ENCODE data around the gene UHRF1. TPM values are rescaled to one million over a fixed set of nuclear protein-coding genes. Genes with fewer than 3 reads are reported as not detected.
A peak's percentile ranks its signal among the peaks of the same experiment; 100 is the strongest.
"Not testable (repeated sequence)": the region's sequence is repeated elsewhere in the genome, so short reads cannot be mapped to it uniquely, and the experiment has no call there.

The UHRF1 gene
- total and polyA plus RNA-seq, 2 of the 4 experiments (the other 2 are of a cell fraction) = 47.4 to 57.4 TPM

- POLR2A ChIA-PET (ENCODE audit: unreplicated experiment); H3K27ac ChIP-seq (ENCODE audit: insufficient read depth, low read length); DNase-seq; in situ Hi-C loops (cut with MboI; ENCODE audit: low sequenced_read_pairs); dilution Hi-C loops (cut with HindIII; ENCODE audit: low sequenced_read_pairs, unreplicated experiment); H3K14ac ChIP-seq (replicated peaks; ENCODE audit: low read depth, low read length); H4K5ac ChIP-seq (ENCODE audit: low read depth, low read length); H2AFZ ChIP-seq (replicated peaks; ENCODE audit: low read length, poor library complexity); H3K4ac ChIP-seq (ENCODE audit: low read depth, low read length); H3K4me2 ChIP-seq (ENCODE audit: low read depth, low read length); H3K4me1 ChIP-seq (ENCODE audit: control insufficient read depth, insufficient read depth, low read length); H3K56ac ChIP-seq (ENCODE audit: extremely low read depth, insufficient read depth, low read length); H2BK5ac ChIP-seq (ENCODE audit: low read depth, low read length, poor library complexity, severe bottlenecking); H4K20me1 ChIP-seq (ENCODE audit: insufficient read depth, low read length); H2AK5ac ChIP-seq (ENCODE audit: low read depth, low read length); H3K9me1 ChIP-seq (ENCODE audit: insufficient read depth, low read length); H3K23ac ChIP-seq (ENCODE audit: low read depth, low read length); H2AK9ac ChIP-seq (replicated peaks; ENCODE audit: low read depth, low read length, poor library complexity); H2BK20ac ChIP-seq (ENCODE audit: low read depth, low read length); CTCF ChIA-PET; intact Hi-C loops (cut with micrococcal nuclease); H3K9ac ChIP-seq (ENCODE audit: low read depth, low read length); H3K4me3 ChIP-seq (ENCODE audit: insufficient read depth, low read depth, low read length); H4K91ac ChIP-seq (ENCODE audit: insufficient read depth, low read depth, low read length); H2BK15ac ChIP-seq (ENCODE audit: low read depth, low read length); H3K27me3 ChIP-seq (ENCODE audit: control insufficient read depth, insufficient read depth, low read length); H2BK120ac ChIP-seq (ENCODE audit: low read depth, low read length); H3K18ac ChIP-seq (ENCODE audit: low read depth, low read length); H3K9me3 ChIP-seq (ENCODE audit: control insufficient read depth, insufficient read depth, low read length); H4K8ac ChIP-seq (ENCODE audit: low read depth in 2 of 2, low read length in 2 of 2); BruUV-seq (replicated peaks): not testable (repeated sequence)
- WGBS, 2 experiments (ENCODE audit: extremely low coverage in 2 of 2, insufficient read length in 1 of 2) = 95% methylated on average over 17 of the region's 46 CpGs; no CpG with 5 or more reads in 1 of the 2 experiments
- Histone ChIP-seq H3K36me3 (ENCODE audit: control insufficient read depth, insufficient read depth, low read length) (peaks cover 33% of the 10 kb centered on the region), H3K79me1 (ENCODE audit: low read depth in 1 of 2, low read length in 2 of 2) (peaks cover 2 to 45% of the 10 kb centered on the region in 2 experiments)
- peak; percentile 40; the same call in 1 of the 2 replicates for ATAC-seq (ENCODE audit: low read depth)
- peak; percentile 64 for TF ChIP-seq CEBPB (IDR thresholded peaks at IDR 0.05; ENCODE audit: low read depth, low read length)
Observed at GRCh38 chr19:4954320-4955149, 45.2 kb downstream of the UHRF1 start.
